K562 (cell line): ENCODE results near the gene ZNF366. TPM values are rescaled to one million over a fixed set of nuclear protein-coding genes. Genes with fewer than 3 reads are reported as not detected.

ENCODE experiments used
- ARID3A ChIP-seq: IDR thresholded peaks from 2 replicates; pipeline ENCODE4 v1.6.1; 2012; ENCODE audit warnings: low read depth, low read length, improper control_type of control experiment, borderline replicate concordance
- ATF6 ChIP-seq: sonication (generic); formaldehyde crosslinking; IDR thresholded peaks from 2 replicates; pipeline ENCODE4 v1.4.0; 2020; ENCODE audit warnings: mild to moderate bottlenecking, missing genetic modification reagents
- BCLAF1 ChIP-seq, 2 experiments: fragments of 450-650 bp in 1 of 2; IDR thresholded peaks; 2 replicates each; pipeline ENCODE4 v1.6.1; 2011 to 2017; ENCODE audit warnings: low read depth in 2 of 2, antibody characterized with exemption in 1 of 2, borderline replicate concordance in 1 of 2, low read length in 1 of 2, mild to moderate bottlenecking in 1 of 2, mixed read lengths in 1 of 2; ENCODE audit not compliant: control insufficient read depth in 1 of 2
- CBX8 ChIP-seq: fragments of 200-600 bp; sonication (generic); IDR thresholded peaks from 2 replicates; pipeline ENCODE4 v1.6.1; 2012; ENCODE audit warnings: borderline replicate concordance, mixed run types, low read depth, mild to moderate bottlenecking, moderate library complexity, mixed read lengths, low read length, control low read depth, inconsistent platforms; ENCODE audit not compliant: poor library complexity, severe bottlenecking; ENCODE audit errors: extremely low read depth
- CGGBP1 ChIP-seq: fragments of 250-450 bp; sonication (Bioruptor Pico); IDR thresholded peaks from 2 replicates; pipeline ENCODE4 v1.9.0; 2021; ENCODE audit warnings: mild to moderate bottlenecking
- CHD4 ChIP-seq: fragments of 200-600 bp; sonication (generic); IDR thresholded peaks from 3 replicates; pipeline ENCODE4 v1.6.1; 2012; ENCODE audit warnings: low read depth, mild to moderate bottlenecking, mixed read lengths, low read length, inconsistent platforms; ENCODE audit not compliant: insufficient read depth, insufficient replicate concordance, poor library complexity, severe bottlenecking
- IRF2 ChIP-seq: sonication (generic); formaldehyde crosslinking; IDR thresholded peaks from 2 replicates; pipeline ENCODE4 v1.8.1; 2022; ENCODE audit warnings: mild to moderate bottlenecking, missing genetic modification reagents
- KLF16 ChIP-seq: IDR thresholded peaks from 2 replicates; pipeline ENCODE4 v1.6.1; 2016; ENCODE audit warnings: antibody characterized with exemption
- MIER1 ChIP-seq: fragments of 450-650 bp; IDR thresholded peaks from 2 replicates; pipeline ENCODE4 v1.6.1; 2016; ENCODE audit warnings: antibody characterized with exemption, mild to moderate bottlenecking, low read depth
- NCOA4 ChIP-seq: fragments of 450-650 bp; IDR thresholded peaks from 2 replicates; pipeline ENCODE4 v1.6.1; 2018; ENCODE audit warnings: mild to moderate bottlenecking; ENCODE audit not compliant: partially characterized antibody
- NFXL1 ChIP-seq: fragments of 450-650 bp; formaldehyde crosslinking; IDR thresholded peaks from 2 replicates; pipeline ENCODE4 v1.4.0; 2021; ENCODE audit warnings: mild to moderate bottlenecking
- PCBP1 ChIP-seq: fragments of 200-400 bp; formaldehyde crosslinking; IDR thresholded peaks from 2 replicates; pipeline ENCODE4 v1.6.1; 2018; ENCODE audit warnings: mild to moderate bottlenecking, low read depth, low read length; ENCODE audit not compliant: poor library complexity, severe bottlenecking
- SLC30A9 ChIP-seq: fragments of 250-450 bp; sonication (Bioruptor Pico); IDR thresholded peaks from 2 replicates; pipeline ENCODE4 v1.8.0; 2022; ENCODE audit warnings: mild to moderate bottlenecking, moderate library complexity
- TCF3 ChIP-seq: sonication (generic); formaldehyde crosslinking; IDR thresholded peaks from 2 replicates; pipeline ENCODE4 v1.4.0; 2020; ENCODE audit warnings: mild to moderate bottlenecking, missing genetic modification reagents
- THRB ChIP-seq: fragments of 450-650 bp; formaldehyde crosslinking; conservative IDR thresholded peaks from 2 replicates; pipeline ENCODE4 v1.4.0; 2022; ENCODE audit warnings: mild to moderate bottlenecking, missing genetic modification characterization
- ZBTB12 ChIP-seq: fragments of 250-450 bp; sonication (Bioruptor Pico); IDR thresholded peaks from 2 replicates; pipeline ENCODE4 v1.4.0; 2020
- ZNF140 ChIP-seq: fragments of 250-450 bp; sonication (Bioruptor Pico); IDR thresholded peaks from 2 replicates; pipeline ENCODE4 v1.8.0; 2021; ENCODE audit warnings: moderate library complexity, mild to moderate bottlenecking, inconsistent platforms
- ZNF766 ChIP-seq: fragments of 200-800 bp; sonication (Bioruptor generic); conservative IDR thresholded peaks from 2 replicates; pipeline ENCODE4 v1.6.1; 2016; ENCODE audit warnings: missing genetic modification characterization, missing compliant biosample characterization
- polyA plus RNA-seq, 8 experiments: library from polyadenylated mRNA; depleted of rRNA in 4 of 8; stranded (reverse) in 5 of 8; unstranded in 3 of 8; fragments of >200 nt; fragmentation: Nextera tagmentation in 2 of 8; fragmentation: Illumina TruSeq in 1 of 8; extraction: Ambion mirVana in 2 of 8; extraction: Trizol in 1 of 8; gene quantifications; 2 replicates each; pipeline versions ENCODE4 v1.2.1 to v1.2.3, GENCODE V29; 2011 to 2014; ENCODE audit warnings: inconsistent platforms in 1 of 8, missing spikeins in 1 of 8
- total RNA-seq, 7 experiments: library from RNA; depleted of rRNA in 6 of 7; stranded (reverse); fragments of >200 nt in 6 of 7; fragmentation: Illumina TruSeq in 2 of 7; extraction: Trizol in 2 of 7; gene quantifications; 2 replicates each; pipeline versions ENCODE4 v1.2.1 to v1.2.3, GENCODE V29; 2011 to 2021; ENCODE audit warnings: low replicate concordance in 1 of 7

The ZNF366 gene
- total and polyA plus RNA-seq, 9 of the 15 experiments (the other 6 are each of a cell fraction or from before 2014, with no cell fraction given) = not detected

GRCh38 chr5:72468606-72469005 is 38.6 kb downstream of the ZNF366 start (continued):
- TF ChIP-seq TCF3 (CRISPR knock-in tag) (no peak), NFXL1 (CRISPR knock-in tag) (no peak), BCLAF1 (IDR thresholded peaks at IDR 0.05; ENCODE audit: borderline replicate concordance in 1 of 2, control insufficient read depth in 1 of 2, low read depth in 2 of 2, low read length in 1 of 2) (no peak), CGGBP1 (no peak), KLF16 (no peak), CHD4 (no peak), SLC30A9 (CRISPR knock-in tag) (no peak), ZBTB12 (CRISPR knock-in tag) (no peak), MIER1 (no peak), IRF2 (CRISPR knock-in tag) (no peak), CBX8 (no peak), THRB (CRISPR knock-in tag) (no peak), ATF6 (no peak), ZNF140 (no peak), ARID3A (no peak), PCBP1 (no peak), ZNF766 (CRISPR knock-in tag) (peak; percentile 76; the same call in 1 of the 2 replicates), NCOA4 (no peak)
